Dedifferentiated amniotic fluid mesenchymal stem cell (primary cell): ENCODE data around the gene P2RX4.
"Not testable (repeated sequence)": the region's sequence is repeated elsewhere in the genome, so short reads cannot be mapped to it uniquely, and the experiment has no call there.

Experiments used
- DNase-seq: peaks from one replicate; pipeline ENCODE4 v3.0.0-alpha.2; 2016; ENCODE audit errors: extremely low spot score

P2RX4 gene

GRCh38 chr12:121245031-121245430, 35.1 kb downstream of the P2RX4 start:
- DNase-seq: no peak

- no peak for DNase-seq
Measured at GRCh38 chr12:121245951-121246350, 36.0 kb downstream of the P2RX4 start.

GRCh38 chr12:121246893-121247557, 37.1 kb downstream of the P2RX4 start:
- DNase-seq: no peak

GRCh38 chr12:121248622-121249021, 38.7 kb downstream of the P2RX4 start:
- no peak for DNase-seq

- no peak for DNase-seq
Measured at GRCh38 chr12:121250359-121250758, 40.4 kb downstream of the P2RX4 start.

- no peak for DNase-seq
Measured at GRCh38 chr12:121251838-121252237, 41.9 kb downstream of the P2RX4 start.

- DNase-seq: no peak
Measured at GRCh38 chr12:121252712-121253345, 42.9 kb downstream of the P2RX4 start.

GRCh38 chr12:121253638-121254335, 43.9 kb downstream of the P2RX4 start:
- DNase-seq: no peak

- DNase-seq: no peak
Measured at GRCh38 chr12:121255433-121255832, 45.5 kb downstream of the P2RX4 start.

GRCh38 chr12:121257704-121258449, 47.9 kb downstream of the P2RX4 start:
- DNase-seq: not testable (repeated sequence)

GRCh38 chr12:121259074-121259473, 49.1 kb downstream of the P2RX4 start:
- no peak for DNase-seq

- no peak for DNase-seq
Measured at GRCh38 chr12:121260091-121260490, 50.2 kb downstream of the P2RX4 start.

- DNase-seq: no peak
Measured at GRCh38 chr12:121261398-121261797, 51.5 kb downstream of the P2RX4 start.

- DNase-seq: no peak
Measured at GRCh38 chr12:121263206-121263935, 53.4 kb downstream of the P2RX4 start.

- DNase-seq: no peak
Measured at GRCh38 chr12:121264135-121264534, 54.2 kb downstream of the P2RX4 start.

- no peak for DNase-seq
Measured at GRCh38 chr12:121264951-121265515, 55.1 kb downstream of the P2RX4 start.

GRCh38 chr12:121267822-121268221, 57.9 kb downstream of the P2RX4 start:
- DNase-seq: no peak

- no peak for DNase-seq
Measured at GRCh38 chr12:121273364-121273896, 63.5 kb downstream of the P2RX4 start.

GRCh38 chr12:121274036-121274763, 64.3 kb downstream of the P2RX4 start:
- no peak for DNase-seq

GRCh38 chr12:121277374-121277759, 67.4 kb downstream of the P2RX4 start:
- no peak for DNase-seq
